ENCODE results near the gene CCDC71. TPM values are rescaled to one million over a fixed set of nuclear protein-coding genes. Genes with fewer than 3 reads are reported as not detected.

Gene CCDC71
- total RNA-seq, 1 donor from 2014 or later, result 31.6 TPM

DNA sequence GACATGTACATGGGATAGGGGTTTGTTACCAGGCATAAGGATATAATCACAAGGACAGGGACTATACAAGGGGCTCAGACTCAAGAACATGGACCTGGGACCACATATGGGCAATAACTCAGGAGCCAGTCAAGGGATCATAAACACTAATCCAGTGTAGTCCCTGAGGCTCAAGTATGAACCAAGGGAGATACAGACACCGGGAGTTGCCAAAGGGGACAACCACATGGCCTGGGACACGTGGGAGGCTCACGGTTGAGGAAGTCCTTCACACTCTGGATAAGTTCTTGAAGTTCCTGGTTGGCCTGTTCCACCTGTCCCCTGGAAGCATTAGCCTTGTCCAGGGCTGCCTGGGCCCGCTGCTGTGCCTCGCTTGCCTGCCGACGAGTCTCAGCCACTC is 43.7 kb downstream of the CCDC71 start:
- Histone ChIP-seq H3K27ac (no peak overlapping the region), H3K4me3 (no peak overlapping the region), H3K9me3 (no peaks in the 10 kb centered on the region), H3K27me3 (no peaks in the 10 kb centered on the region), H3K36me3 (peaks cover 71 to 74% of the 10 kb centered on the region in 2 donors), H3K4me1 (peaks cover 15 to 19% of the 10 kb centered on the region in 2 donors)
- TF ChIP-seq, protein P1, sequence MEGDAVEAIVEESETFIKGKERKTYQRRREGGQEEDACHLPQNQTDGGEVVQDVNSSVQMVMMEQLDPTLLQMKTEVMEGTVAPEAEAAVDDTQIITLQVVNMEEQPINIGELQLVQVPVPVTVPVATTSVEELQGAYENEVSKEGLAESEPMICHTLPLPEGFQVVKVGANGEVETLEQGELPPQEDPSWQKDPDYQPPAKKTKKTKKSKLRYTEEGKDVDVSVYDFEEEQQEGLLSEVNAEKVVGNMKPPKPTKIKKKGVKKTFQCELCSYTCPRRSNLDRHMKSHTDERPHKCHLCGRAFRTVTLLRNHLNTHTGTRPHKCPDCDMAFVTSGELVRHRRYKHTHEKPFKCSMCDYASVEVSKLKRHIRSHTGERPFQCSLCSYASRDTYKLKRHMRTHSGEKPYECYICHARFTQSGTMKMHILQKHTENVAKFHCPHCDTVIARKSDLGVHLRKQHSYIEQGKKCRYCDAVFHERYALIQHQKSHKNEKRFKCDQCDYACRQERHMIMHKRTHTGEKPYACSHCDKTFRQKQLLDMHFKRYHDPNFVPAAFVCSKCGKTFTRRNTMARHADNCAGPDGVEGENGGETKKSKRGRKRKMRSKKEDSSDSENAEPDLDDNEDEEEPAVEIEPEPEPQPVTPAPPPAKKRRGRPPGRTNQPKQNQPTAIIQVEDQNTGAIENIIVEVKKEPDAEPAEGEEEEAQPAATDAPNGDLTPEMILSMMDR (IDR thresholded peaks at IDR 0.05), result no peak
- intact Hi-C loops (cut with DNase I), result loop anchor here (5.0 kb wide), 1 partner anchor 665 kb away; the partner anchor contains the start of gene IP6K1
- no peak for DNase-seq (ENCODE audit: low spot score in 2 of 2)

DNA sequence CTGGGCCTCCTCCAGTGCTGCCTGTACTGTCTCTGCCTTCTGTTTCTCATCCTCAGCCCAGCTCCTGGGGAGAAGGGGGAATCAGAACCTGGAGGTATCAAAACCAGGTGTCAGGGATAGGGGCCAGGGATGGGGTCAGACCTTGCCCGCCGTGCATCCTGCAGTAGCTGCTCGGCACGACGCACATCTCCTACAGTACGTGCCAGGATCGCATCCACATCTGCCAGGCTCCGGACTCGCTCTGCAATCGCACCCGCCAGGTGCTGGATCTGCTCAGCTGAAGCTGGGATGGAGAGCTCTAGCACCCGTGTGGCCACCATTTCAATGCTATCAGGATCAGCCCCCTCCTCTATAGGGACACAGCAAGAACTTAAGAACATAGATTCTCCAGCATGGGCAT is 44.1 kb downstream of the CCDC71 start:
- Histone ChIP-seq H3K9me3 (no peaks in the 10 kb centered on the region), H3K36me3 (peaks cover 72 to 74% of the 10 kb centered on the region in 2 donors), H3K27me3 (no peaks in the 10 kb centered on the region), H3K27ac (no peak overlapping the region), H3K4me1 (peaks cover 15 to 19% of the 10 kb centered on the region in 2 donors), H3K4me3 (no peak overlapping the region)
- no peak for DNase-seq (ENCODE audit: low spot score in 2 of 2)
- intact Hi-C loops (cut with DNase I), result loop anchor here (5.0 kb wide), 1 partner anchor 665 kb away; the partner anchor contains the start of gene IP6K1
- TF ChIP-seq, protein P1 (IDR thresholded peaks at IDR 0.05), result no peak

DNA sequence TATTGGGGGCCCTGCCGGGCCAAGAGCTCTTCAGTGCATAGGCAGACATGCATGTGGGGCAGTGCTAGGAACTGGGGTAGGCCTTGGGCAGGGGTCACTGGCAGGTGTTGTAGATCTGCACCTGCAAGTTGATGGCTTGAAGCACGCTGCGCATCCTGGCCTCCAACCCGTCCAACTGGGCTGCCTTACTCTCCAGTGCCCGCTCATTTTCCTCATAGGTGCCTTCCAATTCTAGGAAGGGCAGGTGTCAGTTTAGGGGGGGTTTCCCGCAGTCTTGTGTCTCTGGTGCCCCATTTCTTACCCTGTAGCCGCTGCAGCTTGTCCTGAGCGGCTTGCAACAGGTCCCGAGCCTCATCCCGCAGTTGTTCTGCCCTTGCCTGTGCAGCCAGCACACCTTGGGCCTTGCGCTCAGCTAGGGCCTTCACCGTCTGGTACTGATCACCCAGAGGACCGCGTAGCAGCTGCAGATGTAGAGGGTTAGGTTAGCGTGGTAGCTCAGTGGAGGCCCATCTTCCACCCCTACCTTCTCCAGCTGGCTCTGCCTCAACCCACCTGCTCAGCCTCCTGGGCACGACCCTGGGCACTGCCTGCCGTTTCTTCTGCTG is 44.9 kb downstream of the CCDC71 start:
- H3K4me3 ChIP-seq, result peak overlapping the region; percentile 92
- H3K36me3 ChIP-seq, result peaks cover 74% of the 10 kb centered on the region in 2 donors
- peaks cover 15 to 19% of the 10 kb centered on the region in 2 donors for H3K4me1 ChIP-seq
- intact Hi-C loops (cut with DNase I), result loop anchor here (5.0 kb wide), 1 partner anchor 666 kb away; the partner anchor contains the start of gene IP6K1
- DNase-seq (ENCODE audit: low spot score in 2 of 2), result no peak
- TF ChIP-seq, protein P1 (IDR thresholded peaks at IDR 0.05), result no peak
- no peaks in the 10 kb centered on the region for H3K27me3 ChIP-seq
- peak overlapping the region; percentile 92 to 96 for H3K27ac ChIP-seq
- no peaks in the 10 kb centered on the region for H3K9me3 ChIP-seq

- peaks cover 15 to 19% of the 10 kb centered on the region in 2 donors for H3K4me1 ChIP-seq
- no peaks in the 10 kb centered on the region for H3K9me3 ChIP-seq
- H3K27ac ChIP-seq, result peak within 1 kb of the TSS; percentile 92 to 96
- H3K4me3 ChIP-seq, result peak within 1 kb of the TSS; percentile 92
- TF ChIP-seq, protein P1 (IDR thresholded peaks at IDR 0.05), result no peak
- no peaks in the 10 kb centered on the region for H3K27me3 ChIP-seq
- peak; percentile 81 to 98 for DNase-seq (ENCODE audit: low spot score in 2 of 2)
- peaks cover 74% of the 10 kb centered on the region in 2 donors for H3K36me3 ChIP-seq
- intact Hi-C loops (cut with DNase I), result loop anchor here (1.0 to 5.0 kb wide), 4 partner anchors 13 to 667 kb away; partner anchors contain the start of genes IP6K1, LAMB2, QRICH1 and WDR6
Observed at GRCh38 chr3:49120438-49121131, 45.5 kb downstream of the CCDC71 start, which contains the start of gene USP19. USP19 (minus strand) TSS chr3:49120823; CDS start chr3:49119145, 1,678 bp downstream.

DNA sequence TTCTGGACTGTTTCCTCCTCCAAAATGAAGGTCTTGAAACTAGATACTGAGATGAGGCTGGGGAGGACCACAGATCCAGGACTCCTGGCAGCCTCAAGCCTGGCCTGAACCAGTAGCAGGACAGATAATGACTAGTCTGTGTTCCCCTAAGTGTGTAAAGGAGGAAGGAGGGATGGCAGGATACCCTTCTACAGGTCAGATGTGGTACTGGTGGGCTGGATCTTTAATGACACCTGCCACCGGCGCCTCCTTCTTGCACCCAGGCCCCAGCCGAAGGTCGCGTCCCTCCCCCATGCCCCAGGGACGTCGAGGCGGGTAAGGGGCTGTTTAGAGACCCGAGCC is 46.1 kb downstream of the CCDC71 start:
- peaks cover 74% of the 10 kb centered on the region in 2 donors for H3K36me3 ChIP-seq
- TF ChIP-seq, protein P1 (IDR thresholded peaks at IDR 0.05), result no peak
- DNase-seq (ENCODE audit: low spot score in 2 of 2), result no peak
- peaks cover 15 to 19% of the 10 kb centered on the region in 2 donors for H3K4me1 ChIP-seq
- H3K9me3 ChIP-seq, result no peaks in the 10 kb centered on the region
- intact Hi-C loops (cut with DNase I), result loop anchor here (1.0 to 5.0 kb wide), 4 partner anchors 13 to 667 kb away; partner anchors contain the start of genes IP6K1, LAMB2, QRICH1 and WDR6
- H3K27ac ChIP-seq, result peak overlapping the region; percentile 92 to 96
- peak overlapping the region; percentile 92 for H3K4me3 ChIP-seq
- H3K27me3 ChIP-seq, result no peaks in the 10 kb centered on the region

Measured in ascending aorta (tissue), 2 donors.